Gastrocnemius medialis (tissue), 4 donors: ENCODE data around the gene RNPEP. TPM values are rescaled to one million over a fixed set of nuclear protein-coding genes. Genes with fewer than 3 reads are reported as not detected.
A peak's percentile ranks its signal among the peaks of the same experiment; 100 is the strongest.
"Not testable (repeated sequence)": the region's sequence is repeated elsewhere in the genome, so short reads cannot be mapped to it uniquely, and the experiment has no call there.

Experiments
- ATAC-seq, 2 donors: fragments of 150-250 bp; one replicate each; pipeline ENCODE4 v1.9.1; 2016
- DNase-seq, 2 donors: peaks; one replicate each; pipeline ENCODE4 v3.0.0-alpha.2; 2019
- H3K27ac ChIP-seq, 4 donors: fragments of 200-600 bp; sonication (generic); 1 replicate in 1 of 4; 2 replicates in 3 of 4; pipeline ENCODE4 v1.5.1; 2016 to 2018; ENCODE audit warnings: mild to moderate bottlenecking in 2 of 4, moderate library complexity in 1 of 4
- H3K27me3 ChIP-seq, 3 donors: fragments of 200-600 bp; sonication (generic) in 2 of 3; 1 replicate in 1 of 3; 2 replicates in 2 of 3; pipeline versions ENCODE4 v1.5.1 to v1.6.0; 2016 to 2019; ENCODE audit warnings: mild to moderate bottlenecking in 1 of 3, moderate library complexity in 1 of 3
- H3K36me3 ChIP-seq, 2 donors: fragments of 200-600 bp; sonication (generic) in 1 of 2; one replicate each; pipeline ENCODE4 v1.5.1; 2017 to 2018
- H3K4me1 ChIP-seq, 2 donors: fragments of 200-600 bp; sonication (generic) in 1 of 2; one replicate each; pipeline ENCODE4 v1.5.1; 2016 to 2017; ENCODE audit warnings: mild to moderate bottlenecking in 2 of 2
- H3K4me3 ChIP-seq, 4 donors: fragments of 200-600 bp; sonication (generic) in 3 of 4; 1 replicate in 1 of 4; 2 replicates in 3 of 4; pipeline ENCODE4 v1.5.1; 2016 to 2019; ENCODE audit warnings: mild to moderate bottlenecking in 2 of 4
- H3K9me3 ChIP-seq, 3 donors: fragments of 200-600 bp; sonication (generic) in 2 of 3; 1 replicate in 1 of 3; 2 replicates in 2 of 3; pipeline ENCODE4 v1.5.1; 2016 to 2019
- POLR2A ChIP-seq, 2 donors: fragments of 450-650 bp; IDR thresholded peaks; one replicate each; pipeline ENCODE4 v1.6.1; 2017; ENCODE audit warnings: antibody characterized with exemption in 2 of 2, mild to moderate bottlenecking in 2 of 2, moderate library complexity in 2 of 2
- in situ Hi-C, 4 donors: fragments of 200-750 bp; cut with MboI; loops; one replicate each; pipeline versions ENCODE4 v1.15.0 to v1.8.0; 2017; ENCODE audit warnings: low sequenced_read_pairs in 4 of 4
- intact Hi-C: fragments of 100-400 bp; cut with DNase I; formaldehyde crosslinking; loops from one replicate; pipeline ENCODE4 v1.15.1; 2023; ENCODE audit warnings: low total_unique reads
- total RNA-seq, 4 donors: library from RNA; depleted of rRNA; stranded (reverse); fragments of >200 nt; gene quantifications; one replicate each; pipeline versions ENCODE4 v1.1.0 to v1.2.3, GENCODE V29; 2016
- TF ChIP-seq, protein P1 (sequence below), 5 experiments: fragments of 450-650 bp in 3 of 5; fragments of 200-600 bp in 2 of 5; sonication (generic) in 2 of 5; IDR thresholded peaks in 4 of 5; conservative IDR thresholded peaks in 1 of 5; 1 replicate in 4 of 5; 2 replicates in 1 of 5; pipeline ENCODE4 v1.5.1; 2016 to 2019; ENCODE audit warnings: antibody characterized with exemption in 5 of 5, mild to moderate bottlenecking in 3 of 5, moderate library complexity in 3 of 5

The RNPEP gene
- total RNA-seq, 4 donors from 2014 or later = 11.1 to 24.9 (median 21.2) TPM

DNA sequence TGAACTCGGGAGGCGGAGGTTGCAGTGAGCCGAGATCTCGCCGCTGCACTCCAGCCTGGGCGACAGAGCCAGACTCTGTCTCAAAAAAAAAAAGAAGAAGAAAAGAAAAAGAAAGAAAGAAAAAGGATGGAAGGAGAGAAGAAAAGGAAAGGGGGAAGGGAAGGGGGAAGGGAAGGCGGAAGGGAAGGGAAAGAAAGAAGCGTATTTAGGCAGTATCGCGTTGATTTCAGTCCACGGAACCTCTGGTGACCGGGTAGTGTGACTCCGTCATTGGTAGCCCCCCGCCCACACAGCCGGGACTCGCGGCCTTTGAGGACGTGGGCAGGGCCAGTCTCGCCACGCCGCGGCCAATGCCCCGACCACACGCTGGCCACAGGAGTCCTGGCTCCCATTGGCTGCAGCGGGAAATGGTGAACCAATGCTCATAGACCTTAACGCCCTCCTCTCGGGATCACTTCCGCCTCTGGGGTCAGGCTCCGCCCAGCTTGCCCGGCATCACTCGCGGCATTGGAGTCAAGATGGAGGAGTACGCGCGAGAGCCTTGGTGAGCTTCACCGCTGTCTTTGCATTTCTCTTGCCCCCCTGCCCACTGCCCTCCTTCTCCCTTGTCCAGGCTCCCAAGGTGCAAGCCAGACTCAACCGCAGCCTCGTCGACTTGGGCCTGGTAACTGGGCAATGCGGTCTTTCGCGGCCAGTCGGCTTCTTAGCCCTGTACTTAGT, 27.3 kb upstream of the RNPEP start, which contains the start of gene TIMM17A:
TIMM17A (plus strand) TSS at position 495 of the 720 bp plus-strand sequence; CDS start at position 519, 24 bp downstream.
- Histone ChIP-seq H3K36me3 (peaks cover 0 to 22% of the 10 kb centered on the region in 2 donors), H3K27me3 (no peaks in the 10 kb centered on the region), H3K27ac (peak within 1 kb of the TSS; percentile 84 to 91 (median 87)), H3K4me1 (peaks cover 9 to 17% of the 10 kb centered on the region in 2 donors), H3K9me3 (no peaks in the 10 kb centered on the region), H3K4me3 (peak within 1 kb of the TSS; percentile 81 to 93 (median 86))
- ATAC-seq (peak; percentile 99 to 100), DNase-seq (peak; percentile 96 to 97)
- TF ChIP-seq, protein P1, sequence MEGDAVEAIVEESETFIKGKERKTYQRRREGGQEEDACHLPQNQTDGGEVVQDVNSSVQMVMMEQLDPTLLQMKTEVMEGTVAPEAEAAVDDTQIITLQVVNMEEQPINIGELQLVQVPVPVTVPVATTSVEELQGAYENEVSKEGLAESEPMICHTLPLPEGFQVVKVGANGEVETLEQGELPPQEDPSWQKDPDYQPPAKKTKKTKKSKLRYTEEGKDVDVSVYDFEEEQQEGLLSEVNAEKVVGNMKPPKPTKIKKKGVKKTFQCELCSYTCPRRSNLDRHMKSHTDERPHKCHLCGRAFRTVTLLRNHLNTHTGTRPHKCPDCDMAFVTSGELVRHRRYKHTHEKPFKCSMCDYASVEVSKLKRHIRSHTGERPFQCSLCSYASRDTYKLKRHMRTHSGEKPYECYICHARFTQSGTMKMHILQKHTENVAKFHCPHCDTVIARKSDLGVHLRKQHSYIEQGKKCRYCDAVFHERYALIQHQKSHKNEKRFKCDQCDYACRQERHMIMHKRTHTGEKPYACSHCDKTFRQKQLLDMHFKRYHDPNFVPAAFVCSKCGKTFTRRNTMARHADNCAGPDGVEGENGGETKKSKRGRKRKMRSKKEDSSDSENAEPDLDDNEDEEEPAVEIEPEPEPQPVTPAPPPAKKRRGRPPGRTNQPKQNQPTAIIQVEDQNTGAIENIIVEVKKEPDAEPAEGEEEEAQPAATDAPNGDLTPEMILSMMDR (IDR thresholded peaks at IDR 0.05 in 4 of 5, conservative IDR thresholded peaks at IDR 0.05 in 1 of 5) = no peak
- peak; percentile 86 to 93 for TF ChIP-seq POLR2A (IDR thresholded peaks at IDR 0.05)
- intact Hi-C loops = loop anchor here (2.0 kb wide), 2 partner anchors 28 to 66 kb away; partner anchors contain the start of genes RNPEP and SHISA4
- in situ Hi-C loops = no loop called here

- H3K9me3 ChIP-seq = no peaks in the 10 kb centered on the region
- TF ChIP-seq, protein P1 (IDR thresholded peaks at IDR 0.05 in 4 of 5, conservative IDR thresholded peaks at IDR 0.05 in 1 of 5) = no peak
- TF ChIP-seq POLR2A (IDR thresholded peaks at IDR 0.05) = no peak
- in situ Hi-C loops = no loop called here
- intact Hi-C loops = loop anchor here (2.0 kb wide), 2 partner anchors 27 to 67 kb away; partner anchors contain the start of genes RNPEP and SHISA4
- ATAC-seq = peak in 1 of 2 donors; percentile 66
- no peak for DNase-seq
- H3K36me3 ChIP-seq = peaks cover 0 to 28% of the 10 kb centered on the region in 2 donors
- H3K4me1 ChIP-seq = peaks cover 9 to 17% of the 10 kb centered on the region in 2 donors
- H3K4me3 ChIP-seq = peak overlapping the region; percentile 81 to 93 (median 86)
- peak overlapping the region; percentile 84 to 91 (median 87) for H3K27ac ChIP-seq
- no peaks in the 10 kb centered on the region for H3K27me3 ChIP-seq
Observed at GRCh38 chr1:201955729-201956143, 26.7 kb upstream of the RNPEP start.

- Histone ChIP-seq H3K9me3 (no peaks in the 10 kb centered on the region), H3K27ac (no peak overlapping the region), H3K36me3 (peaks cover 4 to 54% of the 10 kb centered on the region in 2 donors), H3K4me3 (no peak overlapping the region), H3K4me1 (peaks cover 9 to 17% of the 10 kb centered on the region in 2 donors), H3K27me3 (no peaks in the 10 kb centered on the region)
- DNase-seq (no peak), ATAC-seq (no peak)
- intact Hi-C loops (no loop called here), in situ Hi-C loops (no loop called here)
- TF ChIP-seq, protein P1 (IDR thresholded peaks at IDR 0.05 in 4 of 5, conservative IDR thresholded peaks at IDR 0.05 in 1 of 5) = no peak
- TF ChIP-seq POLR2A (IDR thresholded peaks at IDR 0.05) = no peak
Observed at GRCh38 chr1:201958348-201958747, 24.1 kb upstream of the RNPEP start.

GRCh38 chr1:201962382-201962781, 20.1 kb upstream of the RNPEP start:
- in situ Hi-C loops, DNase-seq, H3K4me1 ChIP-seq, H3K4me3 ChIP-seq, ATAC-seq, H3K27ac ChIP-seq, H3K9me3 ChIP-seq, H3K27me3 ChIP-seq, intact Hi-C loops: not testable (repeated sequence)
- peaks cover 4 to 92% of the 10 kb centered on the region in 2 donors for H3K36me3 ChIP-seq

GRCh38 chr1:201964261-201964660, 18.2 kb upstream of the RNPEP start:
- ATAC-seq = no peak
- in situ Hi-C loops = no loop called here
- H3K4me3 ChIP-seq = no peak overlapping the region
- H3K27me3 ChIP-seq = no peaks in the 10 kb centered on the region
- DNase-seq = no peak
- TF ChIP-seq POLR2A (IDR thresholded peaks at IDR 0.05) = no peak
- TF ChIP-seq, protein P1 (IDR thresholded peaks at IDR 0.05 in 4 of 5, conservative IDR thresholded peaks at IDR 0.05 in 1 of 5) = no peak
- no peak overlapping the region for H3K27ac ChIP-seq
- peaks cover 4 to 95% of the 10 kb centered on the region in 2 donors for H3K36me3 ChIP-seq
- no peaks in the 10 kb centered on the region for H3K4me1 ChIP-seq
- no peaks in the 10 kb centered on the region for H3K9me3 ChIP-seq
- intact Hi-C loops = no loop called here
